Activated CD4-positive, alpha-beta T cell treated with anti-CD3 and anti-CD28 coated beads for 36 hours (primary cell): Measurements from ENCODE around the gene EPHX1. TPM values are rescaled to one million over a fixed set of nuclear protein-coding genes. Genes with fewer than 3 reads are reported as not detected.

ENCODE experiments used
- ATAC-seq: fragments of 200-7000 bp; cut with Tn5 transposase; one replicate; pipeline ENCODE4 v1.10.0; 2021; ENCODE audit warnings: mild to moderate bottlenecking, moderate library complexity
- CTCF ChIA-PET: fragments of 350-600 bp; sonication (Branson Sonifier 250); formaldehyde crosslinking; loops from one replicate; lab custom pipeline; 2021; ENCODE audit warnings: antibody characterized with exemption; lab: Charles Lee
- POLR2A ChIA-PET: fragments of 350-600 bp; sonication (Branson Sonifier 250); formaldehyde crosslinking; loops from one replicate; lab custom pipeline; 2021; ENCODE audit warnings: antibody characterized with exemption, inconsistent platforms; lab: Charles Lee
- DNase-seq: peaks from one replicate; pipeline ENCODE4 v3.0.0-alpha.2; 2020
- H3K27ac Mint-ChIP-seq: one replicate; pipeline ENCODE4 v1.8.0; 2021; ENCODE audit warnings: mixed read lengths
- H3K27me3 Mint-ChIP-seq: one replicate; pipeline ENCODE4 v1.8.0; 2021; ENCODE audit warnings: mixed read lengths
- H3K36me3 Mint-ChIP-seq: one replicate; pipeline ENCODE4 v1.8.0; 2021; ENCODE audit warnings: low read depth, mixed read lengths
- H3K4me1 Mint-ChIP-seq: one replicate; pipeline ENCODE4 v1.8.0; 2021; ENCODE audit warnings: mixed read lengths
- H3K4me3 Mint-ChIP-seq: one replicate; pipeline ENCODE4 v1.8.0; 2021; ENCODE audit warnings: mild to moderate bottlenecking, moderate library complexity, mixed read lengths
- H3K9me3 Mint-ChIP-seq: one replicate; pipeline ENCODE4 v1.8.0; 2021; ENCODE audit warnings: low read depth, mixed read lengths
- intact Hi-C, 2 experiments: fragments of 100-400 bp; cut with DNase I in 1 of 2; cut with micrococcal nuclease in 1 of 2; formaldehyde crosslinking; loops; one replicate each; pipeline versions ENCODE4 v1.14.2 to v1.15.1; 2022 to 2024; cut with DNase I, micrococcal nuclease
- total RNA-seq, 2 experiments: library from RNA; stranded (reverse); gene quantifications; one replicate each; pipeline ENCODE4 v1.2.3, GENCODE V29; 2021

The EPHX1 gene
- total RNA-seq, 2 experiments from 2014 or later = 2.5 to 2.6 TPM

DNA sequence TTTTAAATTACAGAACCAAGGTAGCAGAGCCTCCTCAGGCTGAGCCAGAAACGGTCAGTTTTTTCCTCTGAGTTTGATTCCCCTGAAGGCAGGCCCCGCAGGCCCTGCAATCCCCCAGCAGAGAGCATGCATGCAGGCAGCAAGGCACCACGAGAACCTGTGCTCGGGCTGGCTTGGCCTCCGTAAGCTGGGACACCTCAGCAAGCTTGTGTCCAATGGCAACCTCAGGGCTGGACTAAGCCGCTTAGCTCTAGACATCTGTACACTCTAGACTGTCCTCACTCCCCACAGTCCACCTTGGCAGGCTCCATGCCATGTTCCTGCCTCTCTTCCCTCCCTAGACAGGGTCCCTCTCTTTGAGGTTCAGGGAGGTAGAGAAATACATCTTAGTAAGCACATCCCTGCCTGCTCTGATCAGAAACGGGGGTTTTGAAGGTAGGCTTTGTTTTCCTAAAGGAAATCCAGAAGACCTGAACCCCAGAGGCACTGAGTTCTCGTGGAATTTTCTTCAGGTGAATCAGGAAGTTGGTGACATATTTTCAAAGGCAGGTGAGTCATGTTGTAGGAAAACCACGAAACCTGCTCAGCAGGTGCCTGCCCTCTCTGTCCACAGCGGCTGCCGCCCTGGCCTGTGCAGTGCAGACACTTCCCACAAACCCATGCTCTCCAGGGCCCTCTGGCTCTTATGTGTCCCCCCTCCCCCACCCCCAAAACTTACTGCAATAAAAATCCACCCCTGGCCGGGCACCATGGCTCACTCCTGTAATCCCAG lies 65.3 kb downstream of the EPHX1 start:
- DNase-seq = no peak
- peaks cover 31% of the 10 kb centered on the region for H3K36me3 Mint-ChIP-seq
- H3K4me1 Mint-ChIP-seq = peaks cover 63% of the 10 kb centered on the region
- ChIA-PET CTCF (interaction anchor here (0.6 to 1.2 kb wide), 2 partner anchors 26 to 53 kb away, joined by 3 read pairs; no protein-coding TSS in a partner anchor), POLR2A (no interaction called here)
- no peak for ATAC-seq
- peak overlapping the region; percentile 42 for H3K27ac Mint-ChIP-seq
- no peaks in the 10 kb centered on the region for H3K27me3 Mint-ChIP-seq
- H3K4me3 Mint-ChIP-seq = no peak overlapping the region
- no peaks in the 10 kb centered on the region for H3K9me3 Mint-ChIP-seq
- intact Hi-C loops = loop anchor here in 1 of 2 experiments (5.0 kb wide), 1 partner anchor 37 kb away; no protein-coding TSS in a partner anchor

DNA sequence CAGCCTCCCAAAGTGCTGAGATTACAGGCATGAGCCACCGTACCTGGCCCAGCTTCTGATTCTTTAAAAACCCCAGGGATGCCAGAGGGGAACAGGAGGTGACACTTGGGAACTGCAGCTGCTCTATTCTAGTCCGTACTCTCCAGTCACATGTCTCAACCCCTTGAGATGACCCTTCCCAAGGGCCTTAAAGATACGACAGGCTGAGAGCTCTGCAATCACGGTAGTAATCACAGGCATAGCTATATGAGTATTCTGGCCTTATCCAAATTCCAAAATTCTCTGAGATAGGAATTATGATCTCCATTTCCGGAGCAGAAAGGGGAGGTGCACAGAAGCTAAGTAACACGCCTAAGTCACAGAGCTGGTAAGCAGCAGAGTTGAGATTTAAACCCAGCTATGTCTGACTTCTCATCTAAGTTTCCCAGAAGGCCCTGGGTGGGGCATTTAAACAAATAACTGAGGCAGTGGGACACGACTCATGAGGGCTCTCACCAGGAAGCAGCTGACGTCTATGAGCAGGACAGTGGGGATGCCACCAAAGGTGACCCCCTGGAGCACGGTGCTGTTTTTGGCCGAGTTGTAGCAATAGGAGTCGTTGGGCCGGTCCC lies 67.1 kb downstream of the EPHX1 start:
- H3K9me3 Mint-ChIP-seq = no peaks in the 10 kb centered on the region
- peaks cover 17% of the 10 kb centered on the region for H3K36me3 Mint-ChIP-seq
- intact Hi-C loops = loop anchor here in 1 of 2 experiments (5.0 kb wide), 1 partner anchor 35 kb away; no protein-coding TSS in a partner anchor
- no peak for DNase-seq
- no peaks in the 10 kb centered on the region for H3K27me3 Mint-ChIP-seq
- ATAC-seq = no peak
- CTCF ChIA-PET = interaction anchor here (0.6 to 1.5 kb wide), 7 partner anchors 9 to 99 kb away, joined by 3 to 9 read pairs (median 4); partner anchors contain the start of gene SRP9
- POLR2A ChIA-PET = no interaction called here
- no peak overlapping the region for H3K4me3 Mint-ChIP-seq
- H3K4me1 Mint-ChIP-seq = peaks cover 70% of the 10 kb centered on the region
- H3K27ac Mint-ChIP-seq = no peak overlapping the region

DNA sequence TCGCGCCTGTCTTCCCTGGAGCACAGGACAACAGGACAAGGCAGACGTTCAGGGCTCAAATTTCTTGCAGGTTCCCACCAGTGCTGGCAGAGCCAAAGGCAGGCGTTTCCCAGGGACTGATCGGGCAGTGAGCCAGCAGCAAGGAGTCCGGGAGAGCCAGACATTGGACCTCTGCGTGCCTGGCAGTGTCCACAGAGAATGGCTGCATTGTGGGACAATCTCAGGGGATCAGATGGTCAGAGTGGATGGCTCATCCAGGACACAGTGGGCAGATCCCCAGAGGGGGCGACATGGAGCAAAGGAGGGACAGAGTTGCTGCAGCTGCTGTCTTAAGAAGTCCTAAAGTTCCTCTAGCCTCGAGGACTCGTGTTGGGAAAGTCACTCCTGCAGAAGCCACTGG lies 67.7 kb downstream of the EPHX1 start:
- ATAC-seq (no peak), DNase-seq (peak; percentile 54)
- ChIA-PET POLR2A (no interaction called here), CTCF (interaction anchor here (0.9 to 1.5 kb wide), 8 partner anchors 8 to 110 kb away, joined by 3 to 9 read pairs (median 4); partner anchors contain the start of gene SRP9)
- peaks cover 17% of the 10 kb centered on the region for H3K36me3 Mint-ChIP-seq
- H3K27ac Mint-ChIP-seq = peak overlapping the region; percentile 22
- peaks cover 69% of the 10 kb centered on the region for H3K4me1 Mint-ChIP-seq
- H3K4me3 Mint-ChIP-seq = no peak overlapping the region
- no peaks in the 10 kb centered on the region for H3K9me3 Mint-ChIP-seq
- no peaks in the 10 kb centered on the region for H3K27me3 Mint-ChIP-seq
- intact Hi-C loops = loop anchor here in 1 of 2 experiments (5.0 kb wide), 1 partner anchor 35 kb away; no protein-coding TSS in a partner anchor

DNA sequence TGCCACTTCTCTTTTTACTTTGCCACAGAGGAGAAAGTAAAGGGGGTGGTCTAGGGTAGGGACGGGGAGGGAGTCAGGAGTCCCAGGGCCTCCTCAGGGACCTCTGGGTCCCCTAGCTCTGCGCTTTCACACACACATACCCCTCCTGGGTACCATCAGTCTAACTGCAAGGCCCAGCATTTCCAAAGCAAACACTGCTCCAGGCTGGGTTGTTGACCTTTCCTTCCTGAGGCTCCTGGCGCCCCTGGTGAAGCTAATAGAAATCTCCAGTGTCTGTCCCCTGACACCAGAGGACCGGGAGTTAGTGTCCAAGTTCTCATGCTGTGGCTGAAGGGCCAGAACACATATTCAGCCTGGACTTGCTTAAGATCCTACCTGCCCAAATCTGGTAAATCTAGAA lies 68.4 kb downstream of the EPHX1 start:
- Mint-ChIP-seq H3K4me3 (no peak overlapping the region), H3K27ac (no peak overlapping the region), H3K4me1 (peaks cover 68% of the 10 kb centered on the region), H3K27me3 (no peaks in the 10 kb centered on the region), H3K9me3 (no peaks in the 10 kb centered on the region), H3K36me3 (peaks cover 15% of the 10 kb centered on the region)
- ChIA-PET CTCF (interaction anchor here (0.9 to 1.5 kb wide), 4 partner anchors 9 to 109 kb away, joined by 3 to 5 read pairs (median 4); partner anchors contain the start of gene SRP9), POLR2A (no interaction called here)
- intact Hi-C loops = loop anchor here in 1 of 2 experiments (5.0 kb wide), 1 partner anchor 34 kb away; no protein-coding TSS in a partner anchor
- ATAC-seq = no peak
- no peak for DNase-seq

DNA sequence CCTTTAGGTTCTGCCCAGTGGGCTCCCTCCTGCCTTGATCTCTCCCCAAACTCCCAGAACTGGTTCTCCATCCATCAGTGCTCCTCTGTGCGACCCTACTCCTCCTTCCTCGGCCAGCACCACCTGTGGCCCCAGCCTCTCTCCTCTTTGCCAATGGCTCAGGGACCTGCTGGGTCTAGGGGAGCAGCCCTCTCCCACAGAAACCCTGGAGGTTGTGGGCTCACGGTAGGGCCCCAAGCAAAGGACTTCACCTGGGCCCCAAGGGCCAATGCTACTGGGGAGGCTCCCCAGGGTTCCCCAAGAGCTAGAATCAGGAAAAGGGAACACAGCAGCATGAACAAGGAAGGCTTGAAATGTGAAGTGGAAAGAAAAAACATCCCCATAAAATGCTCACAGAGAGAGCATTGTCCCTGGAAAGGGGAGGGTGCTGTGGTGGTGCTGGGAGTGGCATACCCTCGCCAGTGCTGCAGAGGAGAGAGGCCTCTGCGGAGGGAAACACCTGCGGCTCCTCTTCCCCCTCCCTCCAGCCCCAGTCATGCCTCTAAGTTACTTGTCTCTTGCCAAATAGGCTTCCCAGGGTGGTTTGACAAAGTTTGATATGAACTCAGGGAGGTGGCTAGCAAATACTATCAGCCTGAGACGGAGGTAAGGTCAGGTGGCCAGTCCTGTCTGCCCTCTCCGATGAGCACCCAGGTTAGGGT lies 69.7 kb downstream of the EPHX1 start:
- Mint-ChIP-seq H3K4me1 (peaks cover 69% of the 10 kb centered on the region), H3K9me3 (no peaks in the 10 kb centered on the region), H3K27me3 (no peaks in the 10 kb centered on the region), H3K4me3 (peak overlapping the region; percentile 89), H3K36me3 (peaks cover 9% of the 10 kb centered on the region), H3K27ac (peak overlapping the region; percentile 52)
- ChIA-PET POLR2A (no interaction called here), CTCF (interaction anchor here (0.7 to 2.3 kb wide), 3 partner anchors 9 to 112 kb away, joined by 4 to 9 read pairs (median 5); no protein-coding TSS in a partner anchor)
- intact Hi-C loops = loop anchor here in 1 of 2 experiments (2.0 to 5.0 kb wide), 4 partner anchors 13 to 183 kb away; partner anchors contain the start of gene H3-3A
- DNase-seq (peak; percentile 45), ATAC-seq (peak; percentile 21)

DNA sequence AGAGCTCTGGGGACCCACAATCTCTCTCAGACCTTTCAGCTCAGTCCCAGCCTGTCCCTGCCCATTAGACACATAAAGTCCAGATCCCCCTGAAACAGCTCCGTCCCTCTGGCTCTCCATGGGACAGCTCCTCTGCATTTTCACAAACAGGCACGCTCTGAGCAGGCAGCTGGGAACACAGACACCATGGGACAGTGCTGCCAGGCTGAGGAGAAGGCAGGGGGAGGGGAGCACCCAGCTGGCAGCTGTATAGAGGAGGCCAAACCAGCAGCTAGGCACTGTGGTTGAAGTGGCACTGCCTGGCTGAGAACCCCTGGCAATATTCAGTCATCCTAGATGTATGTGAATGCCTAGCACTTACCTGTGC lies 70.3 kb downstream of the EPHX1 start:
- ATAC-seq (no peak), DNase-seq (no peak)
- H3K36me3 Mint-ChIP-seq = peaks cover 9% of the 10 kb centered on the region
- H3K27ac Mint-ChIP-seq = peak overlapping the region; percentile 52
- intact Hi-C loops = loop anchor here in 1 of 2 experiments (2.0 to 5.0 kb wide), 3 partner anchors 13 to 182 kb away; partner anchors contain the start of gene H3-3A
- no peaks in the 10 kb centered on the region for H3K27me3 Mint-ChIP-seq
- CTCF ChIA-PET = interaction anchor here (0.7 to 2.3 kb wide), 7 partner anchors 10 to 404 kb away, joined by 4 to 9 read pairs (median 5); partner anchors contain the start of gene PYCR2
- H3K4me1 Mint-ChIP-seq = peaks cover 68% of the 10 kb centered on the region
- H3K9me3 Mint-ChIP-seq = no peaks in the 10 kb centered on the region
- peak overlapping the region; percentile 89 for H3K4me3 Mint-ChIP-seq
- POLR2A ChIA-PET = interaction anchor here (2.7 kb wide), 1 partner anchor 103 kb away, joined by 11 read pairs; the partner anchor contains the start of gene SRP9

DNA sequence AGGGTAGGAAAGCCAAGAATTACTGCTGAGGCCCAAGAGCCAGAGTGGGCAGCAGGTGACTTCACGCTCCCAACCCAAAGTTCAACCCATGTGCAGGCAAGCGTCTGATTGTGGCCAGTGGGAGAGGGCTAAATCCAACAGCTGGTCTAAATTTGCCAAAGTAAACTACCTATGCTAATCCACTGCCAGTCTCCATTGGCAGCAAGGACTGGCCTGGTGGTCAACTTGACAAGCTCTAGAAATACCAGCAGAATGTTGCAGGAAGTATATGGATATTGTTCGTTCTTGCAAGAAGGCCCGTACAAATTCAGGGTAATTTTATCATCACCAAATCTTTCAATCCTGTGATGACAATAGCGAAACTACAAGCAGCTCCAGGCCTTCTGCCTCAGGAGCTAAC lies 70.7 kb downstream of the EPHX1 start:
- ChIA-PET POLR2A (interaction anchor here (1.1 to 2.7 kb wide), 4 partner anchors 14 to 436 kb away, joined by 3 to 11 read pairs (median 4); partner anchors contain the start of gene SRP9), CTCF (interaction anchor here (0.9 to 2.5 kb wide), 10 partner anchors 9 to 404 kb away, joined by 4 to 14 read pairs (median 6); partner anchors contain the start of genes LEFTY1 and PYCR2)
- Mint-ChIP-seq H3K27me3 (no peaks in the 10 kb centered on the region), H3K4me3 (peak overlapping the region; percentile 89), H3K27ac (peak overlapping the region; percentile 90), H3K9me3 (no peaks in the 10 kb centered on the region), H3K36me3 (peaks cover 9% of the 10 kb centered on the region), H3K4me1 (peaks cover 64% of the 10 kb centered on the region)
- no peak for ATAC-seq
- intact Hi-C loops = loop anchor here in 1 of 2 experiments (2.0 to 5.0 kb wide), 3 partner anchors 14 to 182 kb away; partner anchors contain the start of gene H3-3A
- no peak for DNase-seq

DNA sequence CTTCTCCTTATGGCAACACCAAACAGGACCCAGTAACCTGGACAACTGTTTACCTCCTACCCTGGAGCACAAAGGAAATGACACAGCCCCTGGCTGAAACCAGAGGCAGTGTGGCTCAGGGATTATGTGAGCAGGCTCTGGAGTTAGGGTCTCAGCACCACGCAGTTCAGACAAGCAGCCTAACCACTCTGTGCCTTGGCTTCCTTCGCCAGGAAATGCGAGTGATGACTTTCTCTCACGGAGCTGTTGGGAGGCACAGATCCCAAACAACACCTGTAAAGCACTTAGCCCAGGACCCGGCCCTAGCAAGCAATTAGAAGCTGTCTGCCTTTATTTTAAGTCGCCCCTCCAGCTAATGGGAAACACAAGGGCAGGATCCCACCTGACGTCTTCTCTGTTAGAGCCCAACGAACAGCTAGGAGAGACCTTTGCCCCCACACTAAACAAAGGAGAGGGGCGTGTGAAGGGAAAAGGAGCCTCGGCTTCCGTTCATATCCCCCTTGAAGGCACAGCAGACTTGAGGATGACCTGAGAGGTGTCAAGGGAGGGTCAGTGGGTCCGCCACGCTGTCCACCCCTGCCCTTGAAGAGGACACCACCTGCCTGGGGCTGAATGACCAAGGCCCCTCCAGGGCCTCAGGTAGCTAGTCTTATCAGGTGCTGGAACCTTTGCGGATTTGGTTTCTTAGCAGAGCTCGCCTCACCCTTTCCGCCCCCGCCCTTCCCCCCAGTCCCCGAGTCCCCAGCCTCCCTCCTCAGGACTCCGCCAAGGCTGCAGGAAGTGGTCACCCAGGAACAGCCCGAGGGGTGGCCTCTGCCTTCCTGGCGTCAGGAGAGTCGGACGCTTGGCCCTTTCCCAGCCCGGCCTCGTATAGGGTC lies 71.4 kb downstream of the EPHX1 start:
- Mint-ChIP-seq H3K4me1 (peaks cover 57% of the 10 kb centered on the region), H3K27me3 (no peaks in the 10 kb centered on the region), H3K4me3 (peak overlapping the region; percentile 89), H3K27ac (peak overlapping the region; percentile 90), H3K36me3 (peaks cover 8% of the 10 kb centered on the region), H3K9me3 (no peaks in the 10 kb centered on the region)
- intact Hi-C loops = loop anchor here in 1 of 2 experiments (2.0 to 5.0 kb wide), 3 partner anchors 15 to 181 kb away; partner anchors contain the start of gene H3-3A
- ChIA-PET POLR2A (interaction anchor here (0.6 to 2.7 kb wide), 7 partner anchors 15 to 437 kb away, joined by 3 to 11 read pairs (median 3); partner anchors contain the start of gene SRP9), CTCF (interaction anchor here (0.9 to 2.5 kb wide), 11 partner anchors 8 to 405 kb away, joined by 3 to 14 read pairs (median 5); partner anchors contain the start of genes LEFTY1 and PYCR2)
- DNase-seq = peak; percentile 69
- ATAC-seq = peak; percentile 67

DNA sequence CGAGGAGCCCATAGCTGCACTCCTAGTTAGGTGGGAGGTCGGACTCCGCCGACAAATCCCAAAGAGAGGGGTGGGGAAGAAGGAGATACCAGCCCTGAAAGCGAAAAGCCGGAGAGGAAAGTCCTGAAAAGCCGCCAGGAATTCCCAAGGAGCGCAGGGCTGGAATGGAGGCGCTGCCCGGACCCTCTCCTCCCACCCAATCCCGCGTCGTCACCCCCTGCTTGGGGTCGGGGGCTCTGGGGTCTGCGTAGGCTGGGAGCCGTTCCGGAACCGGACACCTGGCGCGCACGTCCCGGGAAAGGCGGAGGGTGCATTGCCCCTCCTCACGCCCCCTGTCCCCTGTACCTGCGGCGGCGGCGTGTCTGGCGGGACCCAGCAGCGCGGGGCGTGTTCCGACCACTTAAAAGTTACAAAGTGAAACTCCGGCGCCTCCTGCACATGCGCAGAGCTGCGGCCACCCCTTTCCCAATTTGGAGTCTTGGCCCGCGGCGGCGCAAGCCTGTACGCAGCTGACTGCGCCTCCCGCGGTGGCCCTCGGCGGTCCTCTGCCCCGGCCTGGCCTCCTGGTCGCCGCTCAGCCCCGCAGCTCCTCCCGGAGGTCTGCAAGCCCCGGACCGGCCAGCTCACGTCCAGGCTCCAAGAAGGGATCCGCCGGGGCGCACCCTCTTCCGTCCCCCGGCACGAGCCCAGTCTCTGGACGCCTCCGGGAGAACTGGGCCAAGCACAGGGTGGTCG lies 72.2 kb downstream of the EPHX1 start, which contains the start of gene TMEM63A:
TMEM63A (minus strand) TSS at position 422 of the 735 bp plus-strand sequence. CDS start 4,800 bp downstream, outside the sequence.
- H3K27ac Mint-ChIP-seq = peak within 1 kb of the TSS; percentile 91
- DNase-seq (peak; percentile 92), ATAC-seq (peak; percentile 55)
- H3K4me1 Mint-ChIP-seq = peaks cover 50% of the 10 kb centered on the region
- intact Hi-C loops = loop anchor here (1.0 to 5.0 kb wide), 8 partner anchors 15 to 180 kb away; partner anchors contain the start of genes PYCR2 (in 2 of the 2), H3-3A (in 1 of the 2), SDE2 (in 1 of the 2) and SRP9 (in 1 of the 2)
- H3K27me3 Mint-ChIP-seq = no peaks in the 10 kb centered on the region
- ChIA-PET POLR2A (interaction anchor here (1.1 to 2.7 kb wide), 8 partner anchors 9 to 104 kb away, joined by 3 to 11 read pairs (median 4); partner anchors contain the start of gene SRP9), CTCF (interaction anchor here (0.6 to 2.5 kb wide), 14 partner anchors 9 to 407 kb away, joined by 3 to 18 read pairs (median 4); partner anchors contain the start of genes PYCR2 and SRP9)
- peak within 1 kb of the TSS; percentile 89 for H3K4me3 Mint-ChIP-seq
- no peaks in the 10 kb centered on the region for H3K9me3 Mint-ChIP-seq
- H3K36me3 Mint-ChIP-seq = peaks cover 5% of the 10 kb centered on the region
